A549 (cell line): ENCODE results near the gene PCED1B.

ENCODE experiments used
- BHLHE40 ChIP-seq: IDR thresholded peaks from 2 replicates; pipeline ENCODE4 v1.6.1; 2012; ENCODE audit warnings: low read depth, low read length, inconsistent platforms
- CHD4 ChIP-seq: fragments of 200-600 bp; sonication (generic); IDR thresholded peaks from 2 replicates; pipeline ENCODE4 v1.6.1; 2016; ENCODE audit warnings: antibody characterized with exemption, mild to moderate bottlenecking, borderline replicate concordance
- CTCF ChIP-seq: fragments of >200 bp; sonication (Bioruptor Twin); formaldehyde crosslinking; IDR thresholded peaks from 3 replicates; pipeline ENCODE4 v1.5.1; 2016
- E2F6 ChIP-seq: IDR thresholded peaks from 2 replicates; pipeline ENCODE4 v1.6.1; 2012; ENCODE audit warnings: low read depth, borderline replicate concordance
- JUNB ChIP-seq: fragments of >200 bp; sonication (Bioruptor Twin); formaldehyde crosslinking; IDR thresholded peaks from 2 replicates; pipeline ENCODE4 v1.6.1; 2016
- POLR2A ChIP-seq: IDR thresholded peaks from 2 replicates; pipeline ENCODE4 v1.6.1; 2012; ENCODE audit warnings: mild to moderate bottlenecking, low read length
- RAD21 ChIP-seq, 2 experiments: fragments of >200 bp in 1 of 2; sonication (Bioruptor Twin) in 1 of 2; formaldehyde crosslinking in 1 of 2; IDR thresholded peaks in 1 of 2; conservative IDR thresholded peaks in 1 of 2; 2 replicates in 1 of 2; 3 replicates in 1 of 2; pipeline ENCODE4 v1.6.1; 2012 to 2018; ENCODE audit warnings: inconsistent platforms in 1 of 2

- TF ChIP-seq CHD4 (no peak), POLR2A (no peak), RAD21 (conservative IDR thresholded peaks at IDR 0.05 in 1 of 2, IDR thresholded peaks at IDR 0.05 in 1 of 2) (no peak), JUNB (no peak), CTCF (no peak), BHLHE40 (no peak), E2F6 (no peak)
Measured at GRCh38 chr12:47194501-47194900, 115.1 kb downstream of the PCED1B start.
